ENCODE data around the gene GDPD5.

Gene GDPD5

GRCh38 chr11:75482931-75483469 is 42.7 kb downstream of the GDPD5 start:
- H3K36me3 ChIP-seq (ENCODE audit: control insufficient read depth, insufficient read depth, low read length), result no peaks in the 10 kb centered on the region
- H3K4me1 ChIP-seq (ENCODE audit: control insufficient read depth, insufficient read depth, low read length), result no peaks in the 10 kb centered on the region
- no peak overlapping the region for H3K27ac ChIP-seq (ENCODE audit: low read depth, low read length)
- H3K27me3 ChIP-seq (ENCODE audit: control insufficient read depth, insufficient read depth, low read length), result no peaks in the 10 kb centered on the region
- H3K9ac ChIP-seq (ENCODE audit: low read length), result no peak overlapping the region
- no peaks in the 10 kb centered on the region for H3K9me3 ChIP-seq (ENCODE audit: control insufficient read depth, insufficient read depth, low read depth, low read length)
- H3K4me3 ChIP-seq (ENCODE audit: low read depth, low read length), result no peak overlapping the region

GRCh38 chr11:75481922-75482606 is 43.7 kb downstream of the GDPD5 start:
- no peaks in the 10 kb centered on the region for H3K36me3 ChIP-seq (ENCODE audit: control insufficient read depth, insufficient read depth, low read length)
- H3K4me1 ChIP-seq (ENCODE audit: control insufficient read depth, insufficient read depth, low read length), result peaks cover 2% of the 10 kb centered on the region; the same call in 1 of the 2 replicates
- no peaks in the 10 kb centered on the region for H3K27me3 ChIP-seq (ENCODE audit: control insufficient read depth, insufficient read depth, low read length)
- no peak overlapping the region for H3K27ac ChIP-seq (ENCODE audit: low read depth, low read length)
- H3K9ac ChIP-seq (ENCODE audit: low read length), result no peak overlapping the region
- no peak overlapping the region for H3K4me3 ChIP-seq (ENCODE audit: low read depth, low read length)
- no peaks in the 10 kb centered on the region for H3K9me3 ChIP-seq (ENCODE audit: control insufficient read depth, insufficient read depth, low read depth, low read length)

GRCh38 chr11:75481223-75481921 is 44.4 kb downstream of the GDPD5 start:
- no peak overlapping the region for H3K4me3 ChIP-seq (ENCODE audit: low read depth, low read length)
- no peaks in the 10 kb centered on the region for H3K36me3 ChIP-seq (ENCODE audit: control insufficient read depth, insufficient read depth, low read length)
- H3K27me3 ChIP-seq (ENCODE audit: control insufficient read depth, insufficient read depth, low read length), result no peaks in the 10 kb centered on the region
- H3K4me1 ChIP-seq (ENCODE audit: control insufficient read depth, insufficient read depth, low read length), result peaks cover 7% of the 10 kb centered on the region; the same call in 1 of the 2 replicates
- H3K9me3 ChIP-seq (ENCODE audit: control insufficient read depth, insufficient read depth, low read depth, low read length), result no peaks in the 10 kb centered on the region
- no peak overlapping the region for H3K27ac ChIP-seq (ENCODE audit: low read depth, low read length)
- H3K9ac ChIP-seq (ENCODE audit: low read length), result no peak overlapping the region

GRCh38 chr11:75480185-75481175 is 45.3 kb downstream of the GDPD5 start:
- H3K4me3 ChIP-seq (ENCODE audit: low read depth, low read length), result no peak overlapping the region
- peaks cover 16% of the 10 kb centered on the region for H3K4me1 ChIP-seq (ENCODE audit: control insufficient read depth, insufficient read depth, low read length)
- H3K27ac ChIP-seq (ENCODE audit: low read depth, low read length), result no peak overlapping the region
- H3K9me3 ChIP-seq (ENCODE audit: control insufficient read depth, insufficient read depth, low read depth, low read length), result no peaks in the 10 kb centered on the region
- H3K27me3 ChIP-seq (ENCODE audit: control insufficient read depth, insufficient read depth, low read length), result no peaks in the 10 kb centered on the region
- H3K36me3 ChIP-seq (ENCODE audit: control insufficient read depth, insufficient read depth, low read length), result no peaks in the 10 kb centered on the region
- no peak overlapping the region for H3K9ac ChIP-seq (ENCODE audit: low read length)

- no peak overlapping the region for H3K4me3 ChIP-seq (ENCODE audit: low read depth, low read length)
- H3K9ac ChIP-seq (ENCODE audit: low read length), result no peak overlapping the region
- no peaks in the 10 kb centered on the region for H3K9me3 ChIP-seq (ENCODE audit: control insufficient read depth, insufficient read depth, low read depth, low read length)
- no peak overlapping the region for H3K27ac ChIP-seq (ENCODE audit: low read depth, low read length)
- H3K36me3 ChIP-seq (ENCODE audit: control insufficient read depth, insufficient read depth, low read length), result no peaks in the 10 kb centered on the region
- peaks cover 22% of the 10 kb centered on the region for H3K4me1 ChIP-seq (ENCODE audit: control insufficient read depth, insufficient read depth, low read length)
- H3K27me3 ChIP-seq (ENCODE audit: control insufficient read depth, insufficient read depth, low read length), result no peaks in the 10 kb centered on the region
Observed at GRCh38 chr11:75479597-75480145, 46.1 kb downstream of the GDPD5 start.

GRCh38 chr11:75478783-75479596 is 46.8 kb downstream of the GDPD5 start:
- Histone ChIP-seq H3K36me3 (ENCODE audit: control insufficient read depth, insufficient read depth, low read length) (no peaks in the 10 kb centered on the region), H3K9me3 (ENCODE audit: control insufficient read depth, insufficient read depth, low read depth, low read length) (no peaks in the 10 kb centered on the region), H3K27me3 (ENCODE audit: control insufficient read depth, insufficient read depth, low read length) (no peaks in the 10 kb centered on the region), H3K4me3 (ENCODE audit: low read depth, low read length) (no peak overlapping the region), H3K27ac (ENCODE audit: low read depth, low read length) (no peak overlapping the region), H3K9ac (ENCODE audit: low read length) (no peak overlapping the region), H3K4me1 (ENCODE audit: control insufficient read depth, insufficient read depth, low read length) (peaks cover 29% of the 10 kb centered on the region)

- Histone ChIP-seq H3K27ac (ENCODE audit: low read depth, low read length) (no peak overlapping the region), H3K36me3 (ENCODE audit: control insufficient read depth, insufficient read depth, low read length) (no peaks in the 10 kb centered on the region), H3K9me3 (ENCODE audit: control insufficient read depth, insufficient read depth, low read depth, low read length) (no peaks in the 10 kb centered on the region), H3K9ac (ENCODE audit: low read length) (no peak overlapping the region), H3K27me3 (ENCODE audit: control insufficient read depth, insufficient read depth, low read length) (no peaks in the 10 kb centered on the region), H3K4me3 (ENCODE audit: low read depth, low read length) (no peak overlapping the region), H3K4me1 (ENCODE audit: control insufficient read depth, insufficient read depth, low read length) (peaks cover 29% of the 10 kb centered on the region)
Observed at GRCh38 chr11:75477614-75477935, 48.2 kb downstream of the GDPD5 start.

- Histone ChIP-seq H3K4me1 (ENCODE audit: control insufficient read depth, insufficient read depth, low read length) (peaks cover 29% of the 10 kb centered on the region), H3K27ac (ENCODE audit: low read depth, low read length) (no peak overlapping the region), H3K4me3 (ENCODE audit: low read depth, low read length) (no peak overlapping the region), H3K9me3 (ENCODE audit: control insufficient read depth, insufficient read depth, low read depth, low read length) (no peaks in the 10 kb centered on the region), H3K9ac (ENCODE audit: low read length) (no peak overlapping the region), H3K27me3 (ENCODE audit: control insufficient read depth, insufficient read depth, low read length) (no peaks in the 10 kb centered on the region), H3K36me3 (ENCODE audit: control insufficient read depth, insufficient read depth, low read length) (no peaks in the 10 kb centered on the region)
Observed at GRCh38 chr11:75476739-75477613, 48.8 kb downstream of the GDPD5 start.

GRCh38 chr11:75475767-75476650 is 49.7 kb downstream of the GDPD5 start:
- no peak overlapping the region for H3K27ac ChIP-seq (ENCODE audit: low read depth, low read length)

More at GRCh38 chr11:75475767-75476650, 49.7 kb downstream of the GDPD5 start:
- Histone ChIP-seq H3K4me1 (ENCODE audit: control insufficient read depth, insufficient read depth, low read length) (peaks cover 29% of the 10 kb centered on the region), H3K36me3 (ENCODE audit: control insufficient read depth, insufficient read depth, low read length) (no peaks in the 10 kb centered on the region), H3K27me3 (ENCODE audit: control insufficient read depth, insufficient read depth, low read length) (no peaks in the 10 kb centered on the region), H3K9ac (ENCODE audit: low read length) (no peak overlapping the region), H3K9me3 (ENCODE audit: control insufficient read depth, insufficient read depth, low read depth, low read length) (no peaks in the 10 kb centered on the region), H3K4me3 (ENCODE audit: low read depth, low read length) (no peak overlapping the region)

Measured in HUES6 (cell line).